Measurements from ENCODE around the gene POFUT2.

POFUT2 gene

DNA sequence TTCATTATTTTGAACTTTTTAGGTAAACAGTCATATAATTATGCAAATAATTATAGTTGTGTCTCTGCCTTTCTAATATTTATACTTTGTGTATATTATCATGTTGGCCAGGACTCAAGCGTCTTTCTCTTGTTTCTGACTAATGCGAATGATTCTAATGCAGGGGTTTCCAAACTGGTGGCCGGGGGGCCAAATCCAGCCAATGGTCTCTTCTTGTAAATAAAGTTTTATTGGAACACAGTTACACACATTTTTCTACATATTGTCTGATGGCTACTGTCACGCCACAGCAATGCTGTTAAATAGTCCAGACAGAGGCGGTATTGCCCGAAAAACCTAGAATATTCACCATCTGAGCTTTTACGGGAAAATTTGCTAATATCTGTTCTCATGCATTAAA, 8.9 kb upstream of the POFUT2 start:
- no peak for DNase-seq

DNA sequence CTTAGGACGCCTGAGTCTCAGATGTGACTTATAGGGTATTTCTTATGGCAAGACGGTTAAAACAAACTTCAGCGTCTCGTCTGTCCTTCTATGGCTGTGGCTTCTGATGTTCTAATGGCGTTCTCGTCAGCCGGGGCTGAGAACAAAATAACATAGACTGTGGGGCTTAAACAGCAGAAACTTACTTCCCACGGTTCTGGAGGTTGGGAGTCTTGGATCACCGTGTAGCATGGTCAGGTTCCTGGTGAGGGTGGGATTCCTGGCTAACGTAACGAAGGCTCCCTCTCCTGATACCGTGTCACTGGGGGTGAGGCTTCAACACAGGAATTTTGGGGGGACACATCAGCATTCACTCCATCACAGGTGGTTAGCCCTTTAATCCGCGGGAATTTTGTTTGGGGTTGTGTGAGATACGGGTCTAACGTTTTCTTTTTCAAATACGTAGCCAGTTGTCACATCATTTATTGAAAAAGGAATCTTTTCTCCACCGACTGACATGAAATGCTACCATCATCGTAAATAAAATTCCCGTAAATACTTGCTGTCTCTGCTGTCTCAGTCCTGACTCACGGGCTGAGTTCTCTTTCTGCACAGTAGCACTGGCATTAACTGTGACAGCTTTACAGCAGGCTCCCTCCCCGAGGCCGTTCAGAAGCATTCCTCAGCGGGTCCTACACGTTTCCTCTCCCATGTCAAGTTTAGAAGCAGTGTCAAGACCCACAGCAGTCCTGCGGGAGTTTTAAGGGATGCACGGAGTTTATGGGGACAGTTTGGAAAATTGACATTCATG, 8.1 kb upstream of the POFUT2 start:
- DNase-seq: no peak

DNA sequence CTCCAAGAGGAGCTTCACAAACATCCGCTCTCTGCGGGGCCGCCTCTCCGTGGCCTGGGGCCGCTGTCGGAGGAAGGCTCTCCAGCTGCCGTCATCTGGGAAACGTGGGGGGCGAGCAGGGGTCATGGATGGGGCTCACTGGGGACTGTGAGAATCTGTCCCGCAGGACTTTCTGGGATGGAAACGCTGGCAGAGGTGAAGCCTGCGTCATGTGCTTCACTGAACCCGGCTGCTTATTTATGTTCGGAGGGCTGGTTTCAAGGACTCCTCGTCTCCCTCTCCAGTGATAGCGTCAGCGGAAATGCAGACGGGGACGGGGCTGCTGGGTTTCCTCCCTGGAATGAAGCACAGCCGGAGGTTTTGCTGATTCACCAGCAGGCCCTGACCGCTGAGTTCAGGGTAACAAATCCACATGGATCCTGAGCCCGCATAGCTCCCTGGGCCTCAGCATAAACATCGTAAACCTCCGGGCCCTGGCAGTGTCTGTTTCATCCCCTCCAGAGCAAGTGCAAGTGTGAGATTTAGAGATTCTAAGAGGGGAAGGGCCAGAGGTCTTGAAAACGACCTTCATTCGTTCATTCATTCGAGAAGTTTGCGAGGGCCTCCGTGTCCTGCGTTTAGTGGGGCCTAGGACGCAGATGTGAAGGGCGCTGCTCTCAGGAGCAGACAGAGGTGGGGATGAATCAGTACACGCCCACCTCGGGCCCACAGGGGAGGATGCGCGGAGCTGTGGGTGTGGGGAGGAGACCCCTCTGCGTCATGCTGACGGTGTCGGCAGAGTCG, 7.0 kb upstream of the POFUT2 start:
- DNase-seq: no peak

DNA sequence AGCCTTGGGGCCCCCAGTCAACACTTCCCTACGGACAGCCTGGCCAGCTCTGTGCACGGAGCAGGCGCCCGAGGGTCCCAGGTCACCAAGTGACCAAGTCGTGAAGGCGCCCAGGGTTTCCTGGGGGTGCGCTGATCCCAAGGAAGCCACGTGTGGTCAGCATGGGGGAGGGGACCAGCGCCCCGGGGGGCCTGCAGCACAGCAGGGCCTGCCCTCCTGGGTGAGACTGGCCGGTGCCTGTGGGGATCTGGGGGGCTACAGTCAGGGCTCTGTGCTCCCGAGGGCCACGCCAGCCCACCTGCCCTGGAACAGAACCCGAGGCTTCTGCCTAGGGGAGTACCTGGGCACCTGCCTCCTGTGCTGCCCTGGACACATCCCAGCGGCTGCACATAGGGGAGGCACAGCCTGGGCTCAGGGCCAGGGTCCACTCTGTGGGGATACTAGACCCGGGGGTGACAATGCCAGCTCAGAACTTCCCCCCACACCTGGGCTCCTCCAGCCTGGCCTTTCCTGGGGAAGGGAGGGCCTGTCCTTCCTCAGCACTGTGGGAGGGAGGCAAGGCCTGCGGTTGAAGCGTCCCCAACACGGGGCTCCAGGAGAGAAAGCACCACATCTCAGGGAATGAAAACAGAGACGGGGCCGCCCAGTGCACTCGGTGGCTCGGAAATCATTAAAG, 6.2 kb upstream of the POFUT2 start:
- DNase-seq: no peak

DNA sequence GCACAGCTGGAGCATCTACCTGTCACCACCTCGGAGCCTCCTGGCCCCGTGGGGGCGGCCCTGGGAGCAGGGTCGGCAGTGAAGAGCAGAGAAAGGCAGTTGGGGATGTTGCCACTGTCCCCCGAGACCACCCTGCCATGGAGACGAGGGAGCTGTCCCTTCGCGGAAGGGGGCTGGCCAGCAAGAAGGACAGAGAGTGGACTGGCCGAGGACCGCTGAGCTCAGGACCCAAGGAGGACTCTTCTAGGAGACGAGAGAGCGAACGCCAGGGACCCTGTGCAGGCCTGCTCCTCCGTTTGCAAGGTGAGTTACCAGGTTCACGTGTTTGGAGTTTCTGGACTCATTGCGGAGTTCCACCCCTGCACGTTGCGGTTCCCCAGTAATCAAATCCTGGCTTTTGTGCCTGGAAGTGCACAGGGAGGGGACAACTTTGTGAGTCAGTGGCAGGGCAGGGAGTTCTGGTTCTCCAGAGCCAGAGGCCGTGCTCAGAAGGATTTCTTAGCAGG, 5.6 kb upstream of the POFUT2 start:
- DNase-seq: no peak

DNA sequence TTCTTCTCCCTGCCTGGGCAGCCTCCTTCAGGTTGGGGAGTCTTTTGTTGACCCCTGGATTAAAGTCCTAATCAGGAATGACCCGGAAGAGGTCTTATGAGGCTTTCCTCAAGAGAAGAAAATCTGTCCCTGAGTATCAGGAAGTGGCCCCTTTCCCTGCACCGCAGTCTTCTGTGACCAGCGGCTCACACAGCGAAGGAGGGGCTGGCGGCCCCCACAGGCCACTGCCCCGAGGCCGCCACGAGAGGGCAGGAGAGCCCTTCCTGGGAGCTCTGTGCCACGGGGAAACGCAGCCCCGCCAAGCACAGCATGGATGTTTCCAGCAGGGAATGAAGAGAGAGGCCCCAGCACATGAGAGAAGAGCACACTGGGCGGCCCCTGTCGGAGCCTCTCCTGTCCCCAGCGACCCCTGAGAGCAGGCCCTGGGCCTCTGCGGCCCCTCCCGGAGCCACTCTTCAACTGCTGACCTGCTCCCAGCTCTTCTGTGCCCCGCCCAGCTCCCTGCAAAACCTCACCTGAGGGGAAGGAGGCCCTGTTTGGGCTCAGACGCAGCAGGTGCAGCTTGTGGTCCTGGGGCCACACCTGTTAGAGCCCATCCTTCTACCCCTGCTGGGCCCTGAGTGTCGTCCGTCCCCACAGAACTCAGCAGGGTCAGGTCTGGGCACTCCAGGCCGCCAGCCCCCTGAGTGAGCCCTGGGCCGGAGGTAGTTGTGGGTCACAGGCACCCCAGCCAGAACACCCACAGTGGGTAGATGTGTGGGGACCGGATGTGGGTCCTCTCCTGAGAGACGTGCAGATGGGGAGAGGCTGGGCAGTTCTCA, 4.9 kb upstream of the POFUT2 start:
- peak; percentile 79 to 80 for DNase-seq

DNA sequence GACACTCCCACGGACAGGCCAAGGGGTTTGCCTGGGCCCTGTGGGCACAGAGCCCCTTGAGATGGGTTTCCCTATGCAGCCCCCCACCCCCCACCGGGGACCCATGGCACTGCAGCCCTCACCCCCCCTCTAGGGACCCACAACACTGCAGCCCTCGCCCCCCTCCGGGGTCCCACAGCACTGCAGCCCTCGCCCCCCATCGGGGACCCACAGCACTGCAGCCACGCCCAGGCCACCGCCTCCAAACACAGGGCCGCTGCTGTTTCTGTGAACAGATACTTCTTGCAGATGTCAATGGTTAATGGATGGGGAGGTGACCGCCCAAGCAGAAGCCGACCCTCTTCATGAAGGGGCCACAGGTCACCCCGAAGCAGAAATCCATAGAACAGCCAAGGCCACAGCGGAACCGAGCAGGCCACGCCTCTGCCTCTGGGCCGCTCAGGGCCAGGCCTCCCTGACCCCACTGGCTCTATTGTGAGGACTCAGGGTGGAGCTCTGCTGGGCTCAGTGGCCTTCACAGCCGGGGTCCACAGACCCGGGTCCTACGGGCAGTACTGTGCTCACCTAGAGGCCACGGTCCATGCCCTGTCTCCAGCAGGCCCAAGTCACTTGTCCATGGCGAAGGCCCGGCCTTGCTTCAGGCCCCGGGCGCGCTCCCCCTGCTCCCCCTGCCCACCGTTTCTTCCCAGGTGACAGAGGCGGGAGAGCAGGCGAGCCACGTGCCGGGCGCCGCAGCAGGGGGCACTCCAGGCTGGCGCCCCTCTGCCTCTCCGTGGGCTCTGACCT, 4.1 kb upstream of the POFUT2 start:
- no peak for DNase-seq

DNA sequence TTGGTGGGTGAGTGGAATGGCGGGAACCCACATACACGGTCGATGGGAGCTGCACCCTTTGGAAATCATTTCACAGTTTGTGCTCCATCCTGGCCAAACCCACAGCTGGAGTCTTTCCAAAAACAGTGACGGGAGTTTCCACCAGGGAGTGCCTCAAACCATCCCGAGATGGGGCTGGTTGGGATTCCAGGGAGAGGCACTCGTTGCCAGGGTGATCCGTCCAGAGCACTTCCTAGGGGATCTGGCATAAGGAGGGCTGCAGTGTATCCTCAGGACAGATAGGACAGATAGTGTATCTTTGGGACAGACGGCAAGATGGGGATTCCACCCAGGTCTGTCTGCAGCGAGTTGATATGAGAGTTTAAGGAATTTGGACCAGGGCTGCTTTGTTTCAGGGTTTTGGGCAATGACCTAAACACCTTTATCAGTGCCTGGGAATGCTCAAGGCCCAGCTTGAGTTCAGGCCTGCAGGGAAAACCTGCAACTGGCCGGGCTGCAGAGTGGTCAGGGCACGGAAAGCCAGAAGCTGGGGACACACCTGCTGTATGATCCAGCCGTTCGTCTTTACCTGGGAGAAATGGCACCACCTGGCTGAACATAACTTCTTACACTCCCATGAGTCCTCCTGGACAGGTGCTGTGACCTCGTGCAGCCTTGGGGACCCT, 3.4 kb upstream of the POFUT2 start:
- no peak for DNase-seq

DNA sequence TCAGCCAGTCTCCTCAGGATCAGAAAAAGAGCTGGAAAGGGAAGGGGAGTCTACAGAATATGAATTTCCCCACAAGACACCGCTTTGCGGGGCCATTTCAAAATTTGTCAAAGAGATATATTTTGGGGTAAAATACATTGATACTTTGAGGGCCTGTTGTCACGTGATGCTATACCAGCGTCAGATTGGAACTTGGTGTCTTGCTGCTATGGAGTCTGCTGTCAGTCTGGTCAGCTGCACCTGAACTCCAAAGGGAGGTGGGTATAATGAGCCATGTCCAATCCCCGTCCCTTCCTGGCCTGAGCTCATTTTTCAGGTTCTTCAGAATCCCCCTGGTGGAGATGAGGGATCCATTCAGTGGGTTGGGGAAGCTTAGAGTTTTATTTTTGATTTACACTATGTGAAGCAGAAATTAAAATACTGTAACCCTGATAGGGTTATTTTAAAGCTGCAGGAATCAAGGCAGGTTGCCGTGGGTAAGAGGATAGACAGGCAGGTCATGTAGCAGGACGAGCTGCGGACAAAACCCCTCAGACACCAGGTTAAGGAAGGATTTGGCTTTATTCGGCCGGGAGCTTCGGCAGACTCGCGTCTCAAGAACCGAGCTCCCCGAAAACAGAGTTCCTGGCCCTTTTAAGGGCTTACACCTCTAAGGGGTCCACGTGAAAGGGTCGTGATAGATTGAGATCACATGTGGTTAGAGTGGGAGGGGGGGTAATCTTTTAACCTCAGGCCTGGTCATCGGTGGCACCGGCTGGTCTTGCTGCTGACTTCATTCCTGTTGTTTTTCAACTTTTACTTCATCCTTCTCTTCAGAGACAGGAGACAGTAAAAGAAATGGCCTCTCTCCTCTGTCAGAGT, 2.2 kb upstream of the POFUT2 start:
- DNase-seq: no peak

DNA sequence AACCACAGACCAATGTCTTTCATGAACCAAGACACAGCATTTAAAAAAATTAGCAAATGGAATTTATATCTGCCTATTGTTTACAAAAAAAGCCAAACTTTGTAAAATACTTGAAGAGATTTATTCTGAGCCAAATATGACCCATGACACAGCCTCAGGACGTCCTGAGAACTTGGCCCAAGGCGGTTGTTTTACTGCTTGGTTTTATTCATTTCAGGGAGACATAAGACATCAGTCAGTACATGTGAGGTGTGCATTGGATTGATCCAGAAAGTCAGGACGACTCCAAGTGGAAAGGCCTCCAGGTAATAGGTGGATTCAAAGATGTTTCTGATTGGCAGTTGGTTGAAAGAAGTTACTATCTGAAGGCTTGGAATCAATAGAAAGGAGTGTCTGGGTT, 1.4 kb upstream of the POFUT2 start:
- no peak for DNase-seq

DNA sequence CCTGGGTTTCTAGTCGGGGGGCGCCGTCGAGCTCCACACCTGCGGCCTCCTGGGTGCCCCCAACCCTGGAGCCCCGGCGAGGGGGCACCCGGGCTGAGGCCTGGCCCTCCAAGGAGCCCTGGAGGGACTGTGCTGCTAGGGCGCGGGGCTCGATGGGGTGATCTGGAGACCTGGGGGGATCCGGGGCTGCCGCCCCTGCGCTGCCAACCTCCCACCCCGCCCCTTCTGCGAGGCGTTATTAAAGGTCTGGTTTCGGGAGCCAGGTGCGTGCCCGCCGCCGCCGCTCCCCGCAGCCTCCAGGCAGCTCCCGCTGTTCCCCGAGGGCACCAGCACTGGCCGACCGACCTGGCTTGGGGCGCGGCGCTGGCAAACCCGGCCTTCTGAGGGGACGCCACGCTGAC, 746 bp upstream of the POFUT2 start:
- DNase-seq: no peak

DNA sequence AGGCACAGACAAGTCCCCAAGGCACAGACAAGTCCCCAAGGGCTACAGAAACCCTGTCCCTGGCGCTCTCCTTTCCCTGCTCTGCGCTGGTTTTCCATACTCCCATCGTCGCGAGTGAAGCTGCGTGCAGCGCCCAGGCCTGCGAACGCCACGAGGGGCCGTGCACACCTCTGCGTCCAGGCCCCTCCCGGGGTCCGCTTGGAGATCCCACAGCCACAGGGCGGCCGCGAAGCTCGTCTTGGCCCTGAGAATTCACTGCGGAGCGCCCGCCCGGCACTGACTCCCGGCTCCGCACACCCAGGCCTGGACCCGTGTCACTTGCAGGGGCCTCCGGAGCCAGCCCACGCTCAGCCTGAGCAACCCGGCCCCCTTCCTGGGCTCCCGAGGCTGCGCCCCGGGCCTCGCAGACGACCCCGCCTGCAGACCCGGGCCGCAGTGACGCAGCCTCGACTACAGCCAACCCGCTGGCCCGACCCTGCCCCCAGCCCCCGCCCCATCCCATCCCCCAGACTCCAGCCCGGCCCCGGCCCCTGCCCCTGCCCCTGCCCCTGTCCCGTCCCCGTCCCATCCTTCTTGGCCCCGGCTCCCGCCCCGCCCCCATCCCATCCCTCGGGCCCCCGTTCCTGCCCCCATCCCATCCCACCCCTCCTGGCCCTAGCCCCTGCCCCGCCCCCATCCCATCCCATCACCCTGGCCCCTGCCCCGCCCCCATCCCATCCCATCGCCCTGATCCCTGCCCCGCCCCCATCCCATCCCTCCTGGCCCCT, 841 bp downstream of the POFUT2 start:
- DNase-seq: no peak

DNA sequence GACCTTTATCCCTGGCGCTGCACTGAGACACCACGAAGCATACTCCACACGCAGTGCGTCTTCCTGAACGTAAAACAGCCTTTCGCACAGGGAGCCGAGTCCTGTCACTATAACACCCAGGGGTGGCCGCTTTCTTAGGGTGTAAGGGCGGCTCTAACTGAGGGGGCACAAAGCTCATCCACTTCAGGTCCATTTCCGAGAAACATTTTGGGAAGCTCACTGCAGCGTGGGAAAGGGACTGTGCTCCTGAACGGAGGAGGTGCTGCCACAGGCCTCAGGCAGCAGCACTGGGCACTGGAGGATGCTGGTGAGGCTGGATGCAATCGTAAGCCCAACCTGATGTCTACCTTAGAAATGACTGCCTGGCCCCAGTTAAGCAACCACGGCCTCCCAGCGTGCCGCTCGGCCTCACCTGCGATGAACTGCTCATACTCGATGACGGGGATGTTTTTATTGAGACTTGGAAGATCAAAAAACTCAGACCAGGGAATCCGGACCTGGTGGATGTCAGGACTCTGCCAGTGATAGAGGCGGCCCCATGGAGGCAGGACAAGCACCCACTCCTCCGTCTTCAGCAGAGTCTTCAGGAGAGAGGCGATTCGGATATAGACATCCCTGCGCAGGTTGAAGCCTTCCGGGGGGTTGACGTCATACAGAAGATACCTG, 2.3 kb downstream of the POFUT2 start:
- no peak for DNase-seq

DNA sequence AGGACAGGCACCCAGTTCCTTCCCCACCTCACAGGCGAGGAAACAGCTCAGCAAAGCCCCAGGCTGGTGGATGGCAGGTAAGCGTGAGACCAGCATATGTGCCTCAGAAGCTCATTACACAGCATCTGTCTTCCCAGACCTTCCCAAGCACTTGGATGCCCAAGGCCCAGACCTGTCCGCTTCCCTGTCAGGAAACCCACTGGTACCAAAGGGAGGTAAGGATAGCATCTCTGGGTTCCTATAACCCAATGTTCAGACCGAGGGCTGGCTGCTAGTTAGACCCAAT, 3.3 kb downstream of the POFUT2 start:
- no peak for DNase-seq

DNA sequence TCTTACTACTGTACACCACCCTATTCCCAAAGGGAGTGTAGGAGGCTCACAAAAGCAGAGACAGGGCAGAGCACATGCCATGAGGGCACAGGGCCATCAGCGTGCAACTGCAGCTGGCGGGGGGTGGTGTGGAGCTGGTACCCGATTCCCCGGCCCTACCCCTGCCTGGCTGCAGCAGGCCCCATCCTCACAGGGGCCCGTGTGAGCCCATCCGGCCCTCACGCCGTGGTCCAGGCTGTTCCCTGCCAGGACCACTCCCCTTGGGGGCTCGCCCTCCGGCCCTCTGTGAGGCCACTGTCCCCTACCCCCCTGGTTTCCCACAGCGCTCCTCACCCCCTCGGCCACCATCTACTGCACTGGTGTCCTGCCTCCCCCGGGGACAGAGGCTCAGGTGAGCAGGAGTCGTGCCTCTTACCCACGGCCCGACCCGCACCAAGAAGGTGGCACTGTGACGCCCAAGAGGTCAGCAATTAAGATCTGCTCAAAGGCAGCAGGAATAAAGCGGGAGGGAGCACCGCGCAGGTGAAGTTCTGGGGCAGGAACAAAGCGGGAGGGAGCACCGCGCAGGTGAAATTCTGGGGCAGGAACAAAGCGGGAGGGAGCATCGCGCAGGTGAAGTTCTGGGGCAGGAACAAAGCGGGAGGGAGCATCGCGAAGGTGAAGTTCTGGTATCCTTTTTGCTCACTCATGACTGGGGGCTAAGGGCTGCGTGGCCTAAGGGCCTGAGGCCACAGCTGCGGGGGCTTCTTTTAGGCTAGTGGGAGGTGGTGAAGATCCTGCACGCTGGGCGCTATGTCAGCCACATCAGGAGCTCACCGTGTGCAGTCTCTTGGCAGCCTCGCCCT, 3.9 kb downstream of the POFUT2 start:
- DNase-seq: no peak

DNA sequence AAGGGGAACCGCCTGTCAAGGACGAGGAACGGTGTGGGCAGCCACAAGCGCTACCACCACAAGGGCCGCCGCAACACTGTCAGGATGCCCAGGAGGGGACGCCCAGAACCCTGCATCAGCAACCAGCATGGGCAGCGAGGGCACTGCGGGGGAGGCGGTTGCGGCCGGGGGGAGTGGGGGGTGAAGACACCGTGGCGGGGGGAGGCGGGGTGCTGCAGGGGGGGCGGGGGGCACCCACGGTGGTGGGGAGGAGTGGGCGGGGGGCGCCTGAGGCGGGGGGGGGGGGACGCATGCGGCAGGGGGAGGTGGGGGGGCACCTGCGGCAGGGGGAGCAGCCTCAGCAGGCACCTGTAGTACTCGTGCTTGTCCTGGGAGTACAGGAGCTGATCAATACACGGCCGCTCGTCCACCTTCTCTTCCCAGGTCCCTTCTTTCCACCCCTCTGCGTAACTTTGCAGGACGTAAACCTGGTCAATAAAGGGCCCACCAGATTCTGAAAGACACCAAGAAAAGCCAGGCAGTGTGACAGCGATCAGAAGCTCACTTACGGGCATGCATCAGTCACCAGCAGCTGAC, 4.6 kb downstream of the POFUT2 start:
- DNase-seq: no peak

DNA sequence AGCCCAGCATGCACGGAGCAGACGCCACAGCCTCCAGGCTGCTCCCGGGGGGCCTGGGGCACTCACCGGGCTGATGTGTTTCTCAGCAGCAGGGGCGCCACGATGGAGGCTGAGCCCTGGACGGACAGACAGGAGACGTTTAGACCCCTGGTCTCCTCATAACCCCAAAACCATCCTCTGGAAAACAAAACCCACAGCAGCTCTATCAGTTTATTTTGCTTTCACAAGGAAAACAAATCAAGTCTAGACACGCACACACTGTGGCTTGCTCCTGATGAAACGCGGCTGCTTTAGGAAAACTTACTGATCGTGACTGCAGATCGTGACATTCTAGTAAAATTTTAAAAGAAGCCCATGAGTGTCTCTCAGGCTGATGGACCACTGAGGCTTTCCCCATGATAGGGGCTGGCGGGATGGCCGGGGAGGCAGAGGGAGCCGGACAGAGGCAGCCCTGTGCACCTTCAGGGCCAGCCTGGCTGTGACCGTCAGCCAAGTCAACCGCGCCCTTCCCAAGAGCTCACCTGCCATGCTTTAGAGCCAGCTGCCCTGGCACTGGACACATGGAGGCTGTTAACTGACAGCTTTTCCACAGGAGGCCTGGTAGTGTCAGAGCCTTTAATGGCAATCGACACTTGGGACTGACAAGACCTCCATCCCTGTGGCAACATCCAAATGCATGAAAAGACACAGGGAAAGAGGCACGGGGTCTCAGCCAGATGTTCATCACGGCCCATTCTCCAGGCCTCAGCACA, 5.2 kb downstream of the POFUT2 start:
- no peak for DNase-seq

Measured in stimulated activated CD4-positive, alpha-beta T cell treated with anti-CD3 and anti-CD28 coated beads, Interleukin-2, amount 100 ng/mL, for 24 hours (primary cell).